MV-4-11 (cell line): ENCODE results near the gene GSPT1.

Source experiments
- DNase-seq: peaks from one replicate; lab custom pipeline; 2025; lab: John Stamatoyannopoulos, UW

Gene GSPT1

DNA sequence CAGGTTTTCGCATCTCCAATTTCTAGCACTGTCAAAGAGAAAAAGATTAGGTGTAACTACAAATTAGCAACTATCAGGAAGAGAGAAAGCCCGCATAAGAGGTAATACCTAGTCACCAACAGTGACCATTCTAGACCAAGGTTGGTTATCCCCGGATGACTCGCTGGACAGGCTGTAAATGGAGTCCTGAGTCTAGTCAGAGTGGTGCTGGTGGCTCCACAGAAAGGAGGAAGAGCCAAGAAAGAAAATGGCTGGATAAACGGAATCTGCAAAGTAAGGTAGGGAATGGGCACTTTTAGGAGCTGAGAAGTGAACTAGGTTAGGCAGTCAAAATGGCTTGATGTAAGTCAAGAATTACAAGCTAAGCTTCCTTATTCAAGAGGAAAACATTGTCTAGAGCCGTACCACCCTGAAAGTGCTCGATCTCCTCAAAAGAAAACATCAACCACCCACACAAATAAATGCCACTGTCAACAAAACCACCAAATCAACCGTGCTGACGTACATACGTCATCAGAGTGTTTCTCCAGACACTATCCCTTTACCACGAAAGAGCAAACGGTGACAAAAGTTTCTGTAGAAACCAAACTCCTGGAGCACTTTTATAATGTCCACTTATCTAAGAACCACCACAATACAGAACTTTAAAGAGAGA is 2.2 kb downstream of the GSPT1 start:
- DNase-seq, result peak; percentile 44

DNA sequence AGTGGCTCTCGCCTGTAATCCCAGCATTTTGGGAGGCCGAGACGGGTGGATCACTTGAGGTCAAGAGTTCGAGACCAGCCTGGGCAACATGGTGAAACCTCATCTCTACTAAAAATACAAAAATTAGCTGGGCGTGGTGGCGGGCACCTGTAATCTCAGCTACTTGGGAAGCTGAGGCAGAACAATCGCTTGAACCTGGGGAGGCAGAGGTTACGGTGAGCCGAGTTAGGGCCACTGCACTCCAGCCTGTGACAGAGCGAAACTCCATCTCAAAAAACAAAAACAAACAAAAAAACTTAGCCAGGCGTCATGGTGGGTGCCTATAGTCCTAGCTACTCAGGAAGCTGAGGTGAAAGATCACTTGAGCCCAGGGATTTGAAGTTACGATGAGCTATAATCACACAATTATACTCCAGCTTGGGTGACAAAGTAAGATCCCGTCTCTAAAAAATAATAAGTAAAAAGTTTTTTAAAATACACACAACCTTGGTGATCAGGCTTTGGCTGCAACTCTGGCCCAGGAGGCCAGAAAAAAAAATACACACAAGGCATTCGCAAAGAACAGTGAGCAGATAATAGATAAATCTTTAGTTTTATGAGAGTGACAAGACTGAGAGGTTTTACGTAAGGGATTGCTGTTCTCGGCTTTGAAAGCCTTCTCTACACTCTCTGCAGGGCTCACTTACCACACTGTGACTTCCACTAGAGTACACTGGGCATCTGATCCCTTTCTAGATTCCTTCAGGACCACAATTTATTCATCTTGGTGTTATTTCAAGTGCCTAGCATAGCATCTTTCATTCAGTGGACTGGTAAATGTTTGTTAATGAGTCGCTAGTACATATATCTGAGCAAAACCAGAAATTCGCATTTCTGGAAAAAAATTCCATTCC is 5.9 kb downstream of the GSPT1 start:
- no peak for DNase-seq

GRCh38 chr16:11907160-11907970 is 8.4 kb downstream of the GSPT1 start:
- DNase-seq, result no peak

GRCh38 chr16:11903906-11904305 is 11.8 kb downstream of the GSPT1 start:
- no peak for DNase-seq

DNA sequence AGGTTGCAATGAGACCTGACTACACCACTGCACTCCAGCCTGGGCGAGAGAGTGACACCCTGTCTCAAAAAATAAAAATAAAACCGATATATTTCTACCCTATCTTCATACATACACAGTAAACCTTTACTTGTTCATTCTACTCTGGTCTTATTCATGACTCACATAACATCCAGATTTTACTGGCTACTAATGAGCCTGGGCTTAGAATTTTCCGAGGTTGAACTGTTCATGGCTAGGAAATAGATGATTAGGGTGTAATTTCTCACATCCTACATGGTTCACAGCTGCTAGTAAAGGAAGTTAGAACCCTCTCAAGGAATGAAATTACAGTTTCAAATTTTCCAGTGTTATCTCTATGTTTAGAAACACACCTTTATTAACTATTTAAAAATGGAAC is 14.7 kb downstream of the GSPT1 start:
- DNase-seq, result no peak

DNA sequence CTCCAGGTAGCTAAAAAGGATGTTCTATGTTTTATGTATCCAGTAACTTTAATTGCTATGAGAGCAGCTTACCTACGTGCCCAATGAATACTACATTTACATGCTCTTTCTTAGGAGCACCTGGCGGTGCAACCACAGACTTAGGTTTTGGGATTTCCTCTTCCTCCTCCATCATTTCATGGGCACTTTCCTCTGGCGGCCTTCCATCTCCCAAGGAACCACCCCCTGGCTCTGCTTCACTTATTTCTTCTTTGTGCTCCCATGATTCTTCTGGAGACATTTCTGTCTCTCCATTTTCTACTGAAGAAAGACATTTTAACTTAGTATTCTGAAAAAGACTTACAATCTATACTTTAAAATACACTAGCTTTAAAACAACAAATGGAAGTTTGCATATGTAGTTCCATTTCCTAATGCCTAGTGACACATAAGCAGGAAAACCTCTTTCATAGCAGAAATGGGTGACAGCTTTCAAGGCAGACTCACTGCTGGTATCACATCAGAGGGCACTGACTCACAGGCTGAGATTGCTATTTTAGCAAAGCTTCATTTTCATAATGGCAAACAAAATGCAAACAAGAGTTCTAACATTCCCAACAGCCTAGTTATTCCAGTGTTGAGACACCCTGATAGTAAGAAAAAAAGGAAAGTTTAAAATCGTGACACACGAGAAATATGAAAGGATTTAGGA is 19.1 kb downstream of the GSPT1 start:
- no peak for DNase-seq

DNA sequence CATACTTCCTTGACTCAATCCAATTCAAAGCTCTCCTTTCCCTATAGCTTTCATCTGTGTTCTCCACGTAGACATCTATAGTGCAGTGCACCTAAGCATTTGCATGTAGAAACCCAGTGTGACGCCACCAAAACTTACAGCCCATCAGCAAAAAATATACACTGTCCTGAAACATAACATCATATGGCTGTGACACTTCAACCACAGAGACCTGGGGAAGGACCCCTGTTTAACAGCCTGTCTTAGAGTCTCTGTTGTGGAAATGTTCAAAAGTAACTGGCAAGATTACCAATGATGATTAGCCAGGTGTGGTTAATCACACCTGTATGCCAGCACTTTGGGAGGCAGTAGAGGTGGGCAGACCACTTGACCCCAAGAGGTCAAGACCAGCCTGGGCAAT is 22.2 kb downstream of the GSPT1 start:
- DNase-seq, result no peak

GRCh38 chr16:11892761-11893160 is 23.0 kb downstream of the GSPT1 start:
- no peak for DNase-seq

DNA sequence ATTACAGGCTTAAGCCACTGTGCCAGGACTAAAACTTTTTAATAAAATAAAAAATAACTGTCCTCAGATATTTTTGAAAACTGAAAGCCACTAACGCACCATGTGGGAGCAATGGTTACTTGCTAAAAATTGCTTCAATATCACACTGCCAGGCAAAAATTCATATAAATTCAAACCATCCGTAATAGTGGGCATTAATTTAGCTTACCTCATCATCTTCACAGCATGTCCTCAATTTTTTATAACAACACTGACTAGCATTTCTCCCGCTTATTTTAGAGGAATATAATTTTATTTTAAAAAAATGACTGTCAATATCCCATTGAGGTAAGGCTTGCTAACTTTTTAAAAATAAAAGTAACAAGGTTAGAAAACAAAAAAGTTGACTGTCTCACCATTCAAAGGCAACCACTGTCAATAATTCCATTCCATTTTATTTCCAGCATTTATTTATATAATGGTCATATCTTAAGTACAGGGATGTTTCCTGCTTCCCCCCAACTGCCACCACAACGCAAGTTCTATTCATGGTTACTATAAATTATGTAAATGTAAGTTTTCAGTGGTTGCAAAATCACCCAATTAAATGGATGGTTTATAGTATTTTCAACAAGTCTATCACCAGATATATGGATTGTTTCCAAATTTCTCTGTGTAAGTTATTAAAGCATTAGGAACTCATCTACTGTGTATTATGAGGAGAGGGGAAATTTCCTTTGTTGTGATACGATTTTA is 25.4 kb downstream of the GSPT1 start:
- DNase-seq, result no peak

DNA sequence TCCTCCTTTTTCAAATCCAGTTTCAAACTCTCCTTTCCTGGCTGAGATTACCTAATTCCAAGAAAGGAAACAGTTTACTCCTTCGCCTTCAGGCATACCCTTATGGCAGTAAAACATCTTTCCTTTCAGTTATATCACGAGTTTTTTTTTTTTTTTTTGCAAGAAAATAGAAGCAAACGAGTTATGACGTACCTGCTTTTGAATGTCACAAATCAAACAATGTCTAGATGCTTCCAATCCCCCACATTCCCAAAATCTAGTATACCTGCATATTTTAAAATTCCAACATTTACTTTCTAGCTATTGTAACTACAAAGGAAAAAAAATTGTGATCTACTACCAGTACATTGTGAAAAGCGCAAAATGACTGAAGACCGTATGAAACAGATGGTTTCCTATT is 28.9 kb downstream of the GSPT1 start:
- DNase-seq, result no peak

- DNase-seq, result no peak
Observed at GRCh38 chr16:11884035-11884434, 31.7 kb downstream of the GSPT1 start.

DNA sequence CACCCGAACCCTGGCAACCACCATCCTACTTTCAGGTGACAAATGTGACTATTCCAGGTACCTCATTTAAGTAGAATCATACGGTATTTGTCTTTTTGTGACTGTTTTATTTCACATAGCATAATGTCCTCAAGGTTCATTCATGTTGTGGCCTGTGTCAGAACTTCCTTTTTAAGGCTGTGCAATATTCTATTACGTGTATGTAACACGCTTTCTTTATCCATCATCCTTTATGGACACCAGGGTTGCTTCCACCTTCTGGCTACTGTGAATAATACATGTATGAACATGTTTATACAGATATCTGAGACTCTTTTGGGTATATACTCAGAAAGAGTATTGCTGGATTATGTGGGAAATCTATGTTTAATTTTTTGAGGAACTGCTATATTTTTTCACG is 35.7 kb downstream of the GSPT1 start:
- no peak for DNase-seq

GRCh38 chr16:11877374-11877773 is 38.4 kb downstream of the GSPT1 start:
- no peak for DNase-seq

DNA sequence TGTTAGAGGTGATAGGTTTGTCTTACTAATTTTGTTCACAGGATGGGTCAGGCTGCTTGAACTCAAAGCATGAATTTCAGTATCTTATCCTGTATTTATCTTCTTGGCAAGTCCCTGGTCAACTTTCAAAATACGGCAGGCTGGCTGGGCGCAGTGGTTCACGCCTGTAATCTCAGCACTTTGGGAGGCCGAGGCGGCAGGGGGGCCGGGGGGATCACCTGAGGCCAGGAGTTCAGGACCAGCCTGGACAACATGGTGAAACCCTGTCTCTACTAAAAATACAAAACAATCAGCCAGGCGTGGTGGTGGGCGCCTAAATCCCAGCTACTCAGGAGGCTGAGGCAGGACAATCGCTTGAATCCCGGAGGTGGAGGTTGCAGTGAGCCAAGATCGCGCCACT is 39.5 kb downstream of the GSPT1 start:
- no peak for DNase-seq

DNA sequence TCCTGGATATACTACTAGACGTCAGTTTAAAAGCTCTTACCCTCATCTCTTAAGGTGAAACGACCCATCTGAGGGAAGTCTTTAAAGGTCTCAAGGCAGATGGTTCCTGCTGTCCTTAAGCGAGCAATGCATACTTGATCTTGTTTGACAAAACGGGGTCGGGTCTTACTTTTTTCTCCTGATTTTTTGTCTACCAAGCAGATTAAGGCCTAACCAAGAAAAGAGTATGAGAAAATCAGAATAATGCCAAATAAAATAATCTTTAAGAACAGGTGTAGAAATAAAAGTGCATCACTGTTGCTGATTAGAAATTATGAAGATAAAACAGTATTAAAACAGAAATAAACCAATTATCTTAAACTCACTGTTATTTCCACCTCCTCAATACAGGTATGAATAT is 40.0 kb downstream of the GSPT1 start:
- no peak for DNase-seq

DNA sequence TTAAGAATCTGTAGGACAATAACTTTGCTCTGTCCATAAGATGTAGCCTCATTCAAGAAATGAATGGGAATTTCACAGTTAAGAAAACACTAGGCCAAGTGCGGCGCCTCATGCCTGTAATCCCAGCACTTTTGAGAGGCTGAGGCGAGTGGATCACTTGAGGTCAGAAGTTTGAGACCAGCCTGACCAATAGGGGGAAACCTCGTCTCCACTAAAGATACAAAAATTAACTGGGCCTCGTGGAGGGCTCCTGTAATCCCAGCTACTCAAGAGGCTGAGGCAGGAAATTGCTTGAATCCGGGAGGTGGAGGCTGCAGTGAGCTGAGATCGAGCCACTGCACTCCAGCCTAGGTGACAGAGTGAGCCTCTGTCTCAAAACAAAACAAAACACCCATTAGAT is 44.6 kb downstream of the GSPT1 start:
- DNase-seq, result peak; percentile 21

- DNase-seq, result no peak
Observed at GRCh38 chr16:11870399-11870798, 45.4 kb downstream of the GSPT1 start.

GRCh38 chr16:11869353-11870228 is 46.2 kb downstream of the GSPT1 start:
- DNase-seq, result no peak

DNA sequence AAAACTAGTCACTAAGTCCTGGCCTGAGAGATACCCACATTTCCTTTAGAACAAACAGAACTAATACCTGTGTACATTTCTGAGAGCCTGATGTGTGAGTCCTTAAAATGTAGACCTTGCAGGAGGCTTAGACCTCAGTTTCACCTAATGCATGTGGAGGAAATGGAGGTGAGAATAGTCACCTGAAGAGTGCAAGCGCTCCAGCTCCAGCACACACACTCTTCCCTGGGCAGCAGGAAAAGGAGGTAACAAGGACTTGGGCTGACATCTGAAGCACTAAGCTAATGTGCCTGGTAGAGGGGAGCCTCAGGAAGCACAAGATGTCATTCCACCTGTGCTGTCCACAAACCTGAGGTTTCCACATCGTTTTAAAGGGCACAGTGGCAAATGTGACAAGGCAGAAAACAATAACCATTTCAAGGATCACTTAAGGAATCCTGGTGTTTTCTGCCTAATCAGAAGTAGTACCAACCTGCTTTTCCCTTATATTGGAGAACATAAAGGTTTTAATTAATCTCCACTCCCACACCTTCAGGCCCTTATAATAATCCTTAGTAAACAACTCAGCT is 47.3 kb downstream of the GSPT1 start:
- no peak for DNase-seq

DNA sequence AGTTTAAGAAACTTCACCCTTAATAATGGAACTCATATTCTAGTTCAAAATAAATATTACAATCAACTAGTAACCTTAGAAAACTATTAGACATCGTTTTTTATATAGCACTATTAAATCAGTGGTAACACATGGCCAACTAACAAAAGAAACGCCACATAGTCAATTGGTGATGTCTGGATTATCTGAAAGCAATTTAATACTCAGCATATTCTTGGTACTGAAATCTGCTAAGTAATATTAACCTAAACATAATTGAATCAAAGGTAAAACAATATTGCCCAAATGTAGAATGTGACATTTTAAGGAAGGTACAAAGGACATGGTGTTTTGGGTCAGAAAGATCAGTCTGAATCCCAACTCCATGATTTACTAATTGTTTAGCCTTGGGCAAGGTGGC is 53.3 kb downstream of the GSPT1 start:
- no peak for DNase-seq
